Stimulated activated CD4-positive, alpha-beta T cell treated with anti-CD3 and anti-CD28 coated beads, TNF-alpha, amount 100 ng/mL, for 24 hours (primary cell): ENCODE results near the gene C1orf159.

Source experiments
- DNase-seq, 3 experiments: peaks; one replicate each; pipeline ENCODE4 v3.0.0-alpha.2; 2020; ENCODE audit warnings: low read depth in 3 of 3

The C1orf159 gene

DNA sequence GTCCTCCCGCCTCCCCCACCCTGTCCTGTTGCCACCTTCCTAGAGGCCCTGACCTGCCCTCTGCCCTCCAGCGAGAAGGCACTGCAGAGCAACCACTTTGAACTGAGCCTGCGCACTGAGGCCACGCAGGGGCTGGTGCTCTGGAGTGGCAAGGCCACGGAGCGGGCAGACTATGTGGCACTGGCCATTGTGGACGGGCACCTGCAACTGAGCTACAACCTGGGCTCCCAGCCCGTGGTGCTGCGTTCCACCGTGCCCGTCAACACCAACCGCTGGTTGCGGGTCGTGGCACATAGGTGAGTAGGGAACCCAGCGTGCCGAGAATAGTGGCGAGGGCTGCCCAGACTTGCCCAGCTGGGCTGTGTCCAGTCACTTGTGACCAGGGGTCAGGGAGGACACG, 62.2 kb downstream of the C1orf159 start:
- DNase-seq: no peak

DNA sequence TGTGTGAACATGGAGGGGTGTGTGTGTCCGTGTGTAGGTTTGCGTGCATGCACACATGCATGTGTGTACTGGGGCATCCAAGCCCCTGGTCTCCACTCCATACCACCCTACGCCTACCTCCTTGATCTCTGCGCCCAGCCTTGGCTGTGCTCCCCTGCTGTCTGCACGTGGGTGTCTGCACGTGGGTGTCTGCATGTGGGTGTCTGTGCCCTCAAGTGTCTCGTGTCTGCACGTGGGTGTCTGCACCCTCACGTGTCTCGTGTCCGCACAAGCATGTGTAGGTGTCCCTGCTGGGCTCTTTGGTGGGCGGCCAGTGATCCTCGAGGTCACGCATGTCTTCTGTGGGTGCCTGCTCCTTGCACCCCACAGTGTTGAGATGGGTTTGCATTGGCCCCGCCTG, 62.9 kb downstream of the C1orf159 start:
- DNase-seq: no peak

DNA sequence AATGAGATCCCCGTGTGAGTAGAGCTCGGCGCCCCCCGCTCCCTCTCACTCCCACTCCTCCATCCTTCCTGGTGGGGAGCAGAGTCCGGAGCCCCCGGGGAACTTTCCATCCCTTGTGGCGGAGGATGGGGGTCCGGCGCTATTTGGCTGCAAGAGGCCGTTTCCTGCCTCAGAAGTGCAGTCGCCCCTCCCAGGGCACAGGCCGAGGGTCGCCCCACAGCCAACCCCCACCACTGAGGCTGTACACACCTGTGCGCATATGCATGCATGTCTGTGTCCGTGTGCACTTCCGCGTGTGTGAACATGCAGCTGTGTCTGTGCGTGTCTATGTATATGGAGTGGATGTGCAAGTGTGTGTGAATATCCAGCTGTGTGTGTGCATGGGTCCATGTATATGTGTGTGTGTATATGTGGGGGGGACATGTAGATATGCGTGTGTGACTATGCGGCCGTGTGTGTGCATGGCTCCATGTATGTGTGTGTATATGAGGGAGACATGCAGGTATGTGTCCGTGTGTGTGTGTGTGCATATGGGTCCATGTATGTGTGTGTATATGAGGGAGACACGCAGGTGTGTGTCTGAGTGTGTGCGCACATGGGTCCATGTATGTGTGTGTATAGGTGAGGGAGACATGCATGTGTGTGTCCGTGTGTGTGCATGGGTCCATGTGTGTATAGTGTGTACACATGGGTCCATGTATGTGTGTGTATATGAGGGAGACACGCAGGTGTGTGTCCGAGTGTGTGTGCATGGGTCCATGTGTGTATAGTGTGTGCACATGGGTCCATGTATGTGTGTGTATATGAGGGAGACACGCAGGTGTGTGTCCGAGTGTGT, 63.7 kb downstream of the C1orf159 start:
- no peak for DNase-seq

DNA sequence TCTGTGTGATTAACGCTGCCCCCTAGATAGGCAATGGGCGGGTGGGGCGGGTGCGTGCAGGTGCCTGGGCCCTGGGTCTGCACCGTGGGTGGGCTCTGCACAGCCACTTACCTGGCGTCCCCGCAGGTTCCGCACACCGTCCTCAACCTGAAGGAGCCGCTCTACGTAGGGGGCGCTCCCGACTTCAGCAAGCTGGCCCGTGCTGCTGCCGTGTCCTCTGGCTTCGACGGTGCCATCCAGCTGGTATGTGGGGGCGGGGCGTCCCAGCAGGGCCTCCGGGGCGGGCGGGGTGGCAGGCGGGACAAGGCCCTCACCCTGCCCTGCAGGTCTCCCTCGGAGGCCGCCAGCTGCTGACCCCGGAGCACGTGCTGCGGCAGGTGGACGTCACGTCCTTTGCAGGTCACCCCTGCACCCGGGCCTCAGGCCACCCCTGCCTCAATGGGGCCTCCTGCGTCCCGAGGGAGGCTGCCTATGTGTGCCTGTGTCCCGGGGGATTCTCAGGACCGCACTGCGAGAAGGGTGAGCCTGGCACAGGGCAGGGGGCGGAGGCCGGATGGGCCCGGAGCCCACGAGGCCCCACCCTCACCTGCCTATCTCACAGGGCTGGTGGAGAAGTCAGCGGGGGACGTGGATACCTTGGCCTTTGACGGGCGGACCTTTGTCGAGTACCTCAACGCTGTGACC, 64.6 kb downstream of the C1orf159 start:
- no peak for DNase-seq

DNA sequence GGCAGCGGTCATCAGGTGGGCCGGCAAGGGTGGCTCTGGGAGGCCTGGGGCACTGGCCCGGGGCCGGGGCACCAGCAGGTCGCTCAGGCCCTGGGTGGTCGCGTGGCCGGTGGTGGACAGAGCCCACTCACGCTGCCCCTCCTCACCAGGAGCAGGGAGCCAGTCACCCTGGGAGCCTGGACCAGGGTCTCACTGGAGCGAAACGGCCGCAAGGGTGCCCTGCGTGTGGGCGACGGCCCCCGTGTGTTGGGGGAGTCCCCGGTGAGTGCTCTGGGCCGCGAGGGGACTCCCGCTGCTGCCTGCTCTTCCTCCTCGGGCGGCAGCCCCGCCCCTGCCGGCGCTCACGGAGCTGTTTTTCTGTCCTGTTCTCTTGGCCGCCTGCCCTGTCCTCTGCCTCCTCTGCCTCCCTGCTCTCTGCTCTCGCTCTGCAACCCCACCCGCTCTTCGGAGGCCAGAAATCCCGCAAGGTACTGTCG, 65.3 kb downstream of the C1orf159 start:
- DNase-seq: no peak

DNA sequence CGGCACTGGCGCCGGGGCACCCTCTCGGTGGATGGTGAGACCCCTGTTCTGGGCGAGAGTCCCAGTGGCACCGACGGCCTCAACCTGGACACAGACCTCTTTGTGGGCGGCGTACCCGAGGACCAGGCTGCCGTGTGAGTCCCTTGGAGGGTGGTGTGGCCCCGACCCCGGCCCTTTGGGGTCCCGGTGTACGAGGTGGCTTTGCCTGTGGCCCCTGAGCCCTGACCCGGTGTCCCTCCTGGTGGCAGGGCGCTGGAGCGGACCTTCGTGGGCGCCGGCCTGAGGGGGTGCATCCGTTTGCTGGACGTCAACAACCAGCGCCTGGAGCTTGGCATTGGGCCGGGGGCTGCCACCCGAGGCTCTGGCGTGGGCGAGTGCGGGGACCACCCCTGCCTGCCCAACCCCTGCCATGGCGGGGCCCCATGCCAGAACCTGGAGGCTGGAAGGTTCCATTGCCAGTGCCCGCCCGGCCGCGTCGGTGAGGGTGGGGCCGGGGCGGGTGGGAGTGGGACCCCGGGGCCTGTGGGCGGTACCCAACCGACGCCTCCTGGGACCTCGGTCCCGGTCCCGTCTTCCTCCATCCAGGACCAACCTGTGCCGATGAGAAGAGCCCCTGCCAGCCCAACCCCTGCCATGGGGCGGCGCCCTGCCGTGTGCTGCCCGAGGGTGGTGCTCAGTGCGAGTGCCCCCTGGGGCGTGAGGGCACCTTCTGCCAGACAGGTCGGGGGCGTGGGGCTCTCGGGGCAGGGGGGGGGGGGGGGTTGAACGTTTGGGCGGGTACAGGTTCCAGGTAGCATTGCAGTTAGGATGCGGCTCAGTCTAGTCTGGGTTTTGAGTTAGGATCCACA, 66.3 kb downstream of the C1orf159 start:
- DNase-seq: no peak

DNA sequence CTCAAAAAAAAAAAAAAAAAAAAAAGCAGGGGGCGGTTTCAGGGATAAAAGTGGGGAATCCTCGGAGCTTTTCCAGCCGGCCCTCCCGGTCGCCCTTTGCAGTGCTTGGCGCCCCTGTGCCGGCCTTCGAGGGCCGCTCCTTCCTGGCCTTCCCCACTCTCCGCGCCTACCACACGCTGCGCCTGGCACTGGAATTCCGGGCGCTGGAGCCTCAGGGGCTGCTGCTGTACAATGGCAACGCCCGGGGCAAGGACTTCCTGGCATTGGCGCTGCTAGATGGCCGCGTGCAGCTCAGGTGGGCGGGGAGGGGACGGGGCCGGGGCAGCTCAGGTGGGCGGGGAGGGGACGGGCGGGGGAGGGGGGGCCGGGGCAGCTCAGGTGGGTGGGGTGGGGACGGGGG, 67.1 kb downstream of the C1orf159 start:
- no peak for DNase-seq

DNA sequence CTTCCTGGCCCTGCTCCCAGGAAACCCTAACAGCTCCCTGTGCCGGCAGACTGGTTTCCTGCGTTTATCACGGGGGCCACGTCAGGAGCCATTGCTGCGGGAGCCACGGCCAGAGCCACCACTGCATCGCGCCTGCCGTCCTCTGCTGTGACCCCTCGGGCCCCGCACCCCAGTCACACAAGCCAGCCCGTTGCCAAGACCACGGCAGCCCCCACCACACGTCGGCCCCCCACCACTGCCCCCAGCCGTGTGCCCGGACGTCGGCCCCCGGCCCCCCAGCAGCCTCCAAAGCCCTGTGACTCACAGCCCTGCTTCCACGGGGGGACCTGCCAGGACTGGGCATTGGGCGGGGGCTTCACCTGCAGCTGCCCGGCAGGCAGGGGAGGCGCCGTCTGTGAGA, 67.9 kb downstream of the C1orf159 start:
- no peak for DNase-seq

DNA sequence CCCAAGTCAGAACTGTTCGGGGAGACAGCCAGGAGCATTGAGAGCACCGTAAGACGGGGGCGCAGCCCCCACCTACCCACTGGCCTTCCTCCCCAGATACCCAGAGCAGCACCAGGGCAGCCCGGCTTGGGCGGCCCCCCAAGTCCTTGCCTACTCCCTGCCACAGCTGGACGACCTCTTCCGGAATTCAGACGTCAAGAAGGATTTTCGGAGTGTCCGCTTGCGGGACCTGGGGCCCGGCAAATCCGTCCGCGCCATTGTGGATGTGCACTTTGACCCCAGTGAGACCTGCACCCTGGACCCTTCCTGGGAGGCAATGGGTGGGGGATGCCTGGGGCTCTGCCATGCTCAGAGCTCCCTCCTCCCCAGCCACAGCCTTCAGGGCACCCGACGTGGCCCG, 68.5 kb downstream of the C1orf159 start:
- no peak for DNase-seq

DNA sequence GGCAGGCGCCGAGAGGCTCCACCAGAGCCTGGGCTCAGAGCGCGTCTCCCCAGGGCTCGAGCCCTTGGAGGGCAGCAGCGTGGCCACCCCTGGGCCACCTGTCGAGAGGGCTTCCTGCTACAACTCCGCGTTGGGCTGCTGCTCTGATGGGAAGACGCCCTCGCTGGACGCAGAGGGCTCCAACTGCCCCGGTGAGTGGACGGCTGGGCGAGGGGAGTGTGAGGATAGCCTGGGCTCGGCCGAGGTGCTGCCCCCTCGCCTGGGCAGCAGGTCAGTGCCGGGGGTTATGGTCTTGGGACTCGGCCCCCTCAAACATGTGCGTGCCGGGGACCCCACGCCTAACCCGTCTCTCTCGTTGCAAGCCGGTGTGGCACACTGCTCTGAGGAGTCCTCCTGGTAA, 69.1 kb downstream of the C1orf159 start:
- DNase-seq: no peak

DNA sequence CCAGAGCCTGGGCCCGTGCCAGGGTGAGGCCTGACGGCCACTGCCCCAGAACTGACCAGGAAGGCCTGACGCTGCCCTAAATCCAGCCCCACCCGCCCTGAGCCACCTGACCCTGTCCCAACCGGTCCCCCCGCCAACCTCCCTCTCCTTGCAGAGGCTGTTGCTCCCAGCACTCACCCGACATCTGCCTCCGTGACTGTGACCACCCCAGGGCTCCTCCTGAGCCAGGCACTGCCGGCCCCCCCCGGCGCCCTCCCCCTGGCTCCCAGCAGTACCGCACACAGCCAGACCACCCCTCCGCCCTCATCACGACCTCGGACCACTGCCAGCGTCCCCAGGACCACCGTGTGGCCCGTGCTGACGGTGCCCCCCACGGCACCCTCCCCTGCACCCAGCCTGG, 69.6 kb downstream of the C1orf159 start:
- DNase-seq: no peak

DNA sequence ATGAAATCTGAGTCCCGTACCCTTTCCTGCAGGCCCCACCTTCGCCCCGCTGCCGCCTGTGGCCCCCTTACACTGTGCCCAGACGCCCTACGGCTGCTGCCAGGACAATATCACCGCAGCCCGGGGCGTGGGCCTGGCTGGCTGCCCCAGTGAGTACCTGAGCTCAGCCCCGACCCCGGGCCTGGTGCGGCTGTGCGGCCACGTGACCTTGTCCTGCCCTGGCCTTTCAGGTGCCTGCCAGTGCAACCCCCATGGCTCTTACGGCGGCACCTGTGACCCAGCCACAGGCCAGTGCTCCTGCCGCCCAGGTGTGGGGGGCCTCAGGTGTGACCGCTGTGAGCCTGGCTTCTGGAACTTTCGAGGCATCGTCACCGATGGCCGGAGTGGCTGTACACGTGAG, 70.8 kb downstream of the C1orf159 start:
- DNase-seq: no peak

DNA sequence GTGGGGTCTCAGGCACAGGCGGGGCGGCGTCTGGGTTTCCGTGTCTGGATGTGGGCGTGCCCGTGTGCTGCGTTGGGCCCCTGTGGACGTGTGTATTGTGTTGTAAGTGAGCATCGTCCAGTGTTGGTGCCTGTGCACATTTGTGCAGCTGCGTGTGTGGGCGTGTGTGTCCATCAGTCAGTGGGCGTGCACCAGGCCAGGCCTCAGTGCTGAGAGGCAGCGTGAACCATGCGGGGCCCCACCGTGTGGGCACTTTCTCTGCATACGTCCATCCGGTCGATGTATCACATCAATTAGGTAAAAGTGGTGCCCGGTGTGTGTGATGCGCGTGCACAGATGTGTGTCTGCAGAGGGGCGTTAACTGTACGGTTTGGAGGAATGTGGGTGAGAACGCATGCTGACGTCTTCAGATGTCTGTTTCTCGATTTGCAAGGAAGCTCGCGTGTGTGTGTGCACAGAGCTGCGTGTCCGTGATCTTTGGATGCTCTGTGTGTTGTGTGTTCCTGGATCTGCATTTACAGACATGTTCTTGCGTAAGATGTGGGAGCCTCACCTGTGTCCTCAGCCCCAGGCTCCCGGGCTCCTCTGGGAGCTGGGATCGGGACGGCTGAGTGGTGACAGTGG, 71.3 kb downstream of the C1orf159 start:
- DNase-seq: no peak

DNA sequence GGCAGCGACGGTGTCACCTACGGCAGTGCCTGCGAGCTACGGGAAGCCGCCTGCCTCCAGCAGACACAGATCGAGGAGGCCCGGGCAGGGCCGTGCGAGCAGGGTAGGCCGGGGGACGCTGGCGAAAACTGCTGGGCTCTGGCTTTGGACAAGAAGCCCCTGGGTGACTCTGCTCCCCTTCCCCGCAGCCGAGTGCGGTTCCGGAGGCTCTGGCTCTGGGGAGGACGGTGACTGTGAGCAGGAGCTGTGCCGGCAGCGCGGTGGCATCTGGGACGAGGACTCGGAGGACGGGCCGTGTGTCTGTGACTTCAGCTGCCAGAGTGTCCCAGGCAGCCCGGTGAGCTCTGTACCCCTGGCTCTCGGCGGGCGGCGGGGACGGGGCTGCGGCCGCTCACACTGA, 72.0 kb downstream of the C1orf159 start:
- no peak for DNase-seq

DNA sequence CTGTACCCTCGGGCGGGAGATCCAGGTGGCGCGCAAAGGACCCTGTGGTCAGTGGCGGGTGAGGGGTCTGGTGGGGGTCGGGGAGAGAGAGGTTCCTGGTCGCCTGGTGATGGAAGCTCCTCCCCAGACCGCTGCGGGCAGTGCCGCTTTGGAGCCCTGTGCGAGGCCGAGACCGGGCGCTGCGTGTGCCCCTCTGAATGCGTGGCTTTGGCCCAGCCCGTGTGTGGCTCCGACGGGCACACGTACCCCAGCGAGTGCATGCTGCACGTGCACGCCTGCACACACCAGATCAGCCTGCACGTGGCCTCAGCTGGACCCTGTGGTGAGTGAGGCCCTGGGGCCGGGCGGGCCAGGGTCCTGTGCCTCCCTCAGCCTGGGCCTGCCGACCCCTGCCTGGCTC, 72.5 kb downstream of the C1orf159 start:
- DNase-seq: no peak

DNA sequence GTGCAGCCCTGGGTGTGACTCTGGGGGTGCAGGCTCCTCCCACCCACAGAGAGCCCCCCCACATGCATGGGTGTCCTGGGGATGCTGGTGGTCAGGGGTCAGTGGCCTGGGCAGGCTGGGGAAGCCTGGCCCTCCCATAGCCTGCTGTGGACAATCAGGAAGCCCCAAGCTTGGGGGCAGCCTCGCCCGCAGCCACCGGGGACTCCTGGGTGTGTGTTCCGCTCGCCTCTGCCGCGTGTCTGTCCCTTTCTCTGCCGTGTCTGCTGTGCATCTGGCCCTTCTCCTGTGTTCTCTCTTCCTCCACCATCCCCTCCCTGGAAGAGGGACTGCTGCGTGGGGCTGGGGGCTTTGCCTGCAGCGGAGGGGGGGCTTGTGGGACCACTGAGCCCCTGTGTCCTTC, 73.1 kb downstream of the C1orf159 start:
- DNase-seq: no peak

DNA sequence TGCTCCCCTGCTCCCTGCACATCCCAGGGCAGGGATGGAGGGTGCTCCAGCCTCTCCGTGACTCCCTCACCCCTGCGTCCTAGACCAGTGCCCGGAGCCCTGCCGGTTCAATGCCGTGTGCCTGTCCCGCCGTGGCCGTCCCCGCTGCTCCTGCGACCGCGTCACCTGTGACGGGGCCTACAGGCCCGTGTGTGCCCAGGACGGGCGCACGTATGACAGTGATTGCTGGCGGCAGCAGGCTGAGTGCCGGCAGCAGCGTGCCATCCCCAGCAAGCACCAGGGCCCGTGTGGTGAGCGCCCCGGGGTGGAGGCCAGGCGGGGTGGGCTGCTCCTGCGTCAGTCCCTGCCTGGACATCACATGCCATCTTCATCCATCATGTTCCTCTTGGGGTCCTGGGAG, 74.0 kb downstream of the C1orf159 start:
- DNase-seq: no peak

DNA sequence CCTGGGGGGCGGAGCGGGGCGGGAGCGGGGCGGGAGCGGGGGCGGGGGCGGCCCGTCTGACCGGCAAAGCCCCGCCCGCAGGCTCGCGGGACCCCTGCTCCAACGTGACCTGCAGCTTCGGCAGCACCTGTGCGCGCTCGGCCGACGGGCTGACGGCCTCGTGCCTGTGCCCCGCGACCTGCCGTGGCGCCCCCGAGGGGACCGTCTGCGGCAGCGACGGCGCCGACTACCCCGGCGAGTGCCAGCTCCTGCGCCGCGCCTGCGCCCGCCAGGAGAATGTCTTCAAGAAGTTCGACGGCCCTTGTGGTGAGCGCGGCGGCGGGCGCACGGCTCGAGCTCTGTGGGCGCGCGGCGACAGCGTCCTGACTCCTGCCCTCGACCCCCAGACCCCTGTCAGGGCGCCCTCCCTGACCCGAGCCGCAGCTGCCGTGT, 74.8 kb downstream of the C1orf159 start:
- no peak for DNase-seq

DNA sequence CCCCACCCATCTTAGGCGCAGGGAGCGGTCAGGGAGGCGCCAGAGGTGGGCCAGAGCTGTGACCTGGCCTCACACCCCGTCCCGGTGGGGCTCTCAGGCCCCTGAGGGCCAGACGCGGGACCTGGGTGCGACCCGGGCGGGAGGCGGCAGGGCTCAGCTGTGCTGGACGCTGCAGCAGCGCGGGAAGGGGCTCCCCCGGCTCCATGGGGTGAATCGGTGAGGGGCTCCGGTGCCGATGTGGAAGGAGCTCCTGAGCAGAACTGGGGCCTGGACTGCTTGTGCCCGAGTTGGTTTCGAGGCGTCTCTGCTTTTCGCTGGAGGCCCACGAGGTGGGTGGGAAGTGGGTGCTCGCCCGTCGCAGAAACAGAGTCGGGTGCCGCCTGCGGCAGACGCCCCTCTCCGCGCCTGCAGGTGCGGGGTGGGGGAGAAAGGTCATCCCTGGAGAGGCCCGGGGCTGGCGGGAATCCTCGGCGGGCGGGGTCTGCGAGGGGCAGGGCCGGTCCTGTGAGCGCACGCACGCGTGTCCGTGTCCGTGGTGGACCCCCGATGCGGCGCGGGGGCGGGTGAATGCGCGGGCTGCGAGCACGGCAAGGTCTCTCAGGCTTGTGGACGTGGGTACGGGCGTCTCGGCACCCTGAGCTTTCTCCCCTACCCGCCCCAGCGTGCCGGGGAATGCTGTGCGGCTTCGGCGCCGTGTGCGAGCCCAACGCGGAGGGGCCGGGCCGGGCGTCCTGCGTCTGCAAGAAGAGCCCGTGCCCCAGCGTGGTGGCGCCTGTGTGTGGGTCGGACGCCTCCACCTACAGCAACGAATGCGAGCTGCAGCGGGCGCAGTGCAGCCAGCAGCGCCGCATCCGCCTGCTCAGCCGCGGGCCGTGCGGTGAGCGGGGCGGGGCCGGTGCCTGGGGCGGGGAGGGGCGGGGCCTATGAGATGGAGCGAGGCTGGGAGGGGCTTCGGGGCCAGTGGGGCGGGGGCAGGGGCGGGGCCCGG, 75.6 kb downstream of the C1orf159 start:
- DNase-seq: peak; percentile 49 to 72 (median 55)

DNA sequence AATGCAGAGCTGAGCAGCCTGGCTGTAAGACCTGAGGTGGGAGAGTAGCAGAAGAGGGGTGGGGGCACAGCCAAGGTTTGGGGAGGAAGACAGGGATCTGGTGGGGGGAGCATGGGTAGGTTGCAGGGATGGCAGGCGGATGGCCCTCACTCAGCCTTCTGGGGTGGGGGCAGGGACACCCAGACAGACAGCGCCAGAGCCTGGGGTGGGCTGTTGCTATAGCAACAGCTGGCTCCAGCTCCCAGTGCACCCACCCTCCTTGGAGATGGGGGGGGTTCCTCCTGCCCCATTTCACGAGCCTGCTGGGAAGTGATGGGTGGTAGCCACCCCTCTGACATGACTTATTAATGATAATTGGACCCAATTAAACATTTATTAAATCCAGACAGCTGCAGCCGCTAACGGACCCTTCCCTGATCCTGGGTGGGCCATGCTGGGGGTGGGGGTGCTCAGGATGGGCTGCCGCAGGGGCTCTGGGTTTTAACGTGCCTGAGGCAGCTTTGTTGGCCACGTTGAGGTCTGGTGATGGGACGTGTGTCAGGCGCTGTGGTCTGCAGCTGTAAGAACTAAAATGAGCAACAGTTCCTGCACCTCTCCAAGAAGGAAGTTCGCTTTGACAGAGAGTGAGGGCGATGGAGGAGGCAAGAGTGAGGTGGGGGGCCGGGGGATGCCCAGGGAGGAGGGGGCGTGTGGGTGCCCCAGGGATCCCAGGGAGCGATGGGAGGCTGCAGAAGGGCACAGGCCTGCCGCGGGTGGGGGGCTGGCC, 76.6 kb downstream of the C1orf159 start:
- DNase-seq: no peak
